Measurements from ENCODE around the gene VOPP1.

DNA sequence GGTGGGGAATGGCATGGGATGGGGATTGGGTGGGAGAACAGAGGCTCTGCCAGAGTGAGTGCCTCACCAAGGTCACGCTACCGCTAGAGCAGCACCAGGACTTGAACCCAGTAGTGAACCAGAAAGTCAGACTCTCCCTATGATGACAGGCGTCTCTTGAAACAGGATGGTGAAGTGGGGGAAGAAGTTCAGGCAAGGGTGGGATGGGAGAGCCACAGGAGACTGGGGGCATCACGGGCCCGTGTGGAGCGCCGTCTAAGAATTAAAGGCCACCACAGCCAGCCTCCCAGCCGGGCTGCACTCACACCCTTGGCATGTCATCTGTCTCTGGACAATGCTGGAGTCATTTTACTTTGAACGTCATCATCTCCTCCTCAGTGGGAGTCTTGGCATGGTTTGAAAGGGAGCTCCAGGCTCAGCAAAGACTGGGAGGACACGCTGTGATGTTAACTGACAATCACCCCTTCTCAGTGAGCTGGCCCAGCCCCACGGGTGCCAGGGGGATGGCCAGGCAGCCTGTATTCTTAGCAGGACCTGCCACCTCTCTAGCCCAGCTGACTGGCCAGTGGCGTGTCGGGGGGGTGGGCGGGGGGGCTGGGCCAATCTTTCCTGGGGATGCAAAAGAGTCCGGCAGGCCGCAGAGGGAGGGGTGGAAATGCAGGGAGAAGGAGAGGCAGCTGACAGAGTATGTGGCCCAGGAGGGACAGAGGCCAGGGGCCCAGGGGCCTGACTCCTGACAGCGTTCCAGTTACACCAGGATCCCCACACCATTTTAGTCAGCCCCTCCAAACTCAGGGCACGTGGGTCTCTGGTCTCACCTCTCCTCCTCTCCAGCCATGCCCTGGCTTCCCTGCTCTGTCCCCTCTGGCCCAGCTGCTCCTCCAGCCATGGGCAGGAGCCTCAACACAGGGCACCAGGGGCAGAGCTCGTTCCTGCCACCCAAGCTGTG lies 96.2 kb downstream of the VOPP1 start:
- TF ChIP-seq, protein P1, sequence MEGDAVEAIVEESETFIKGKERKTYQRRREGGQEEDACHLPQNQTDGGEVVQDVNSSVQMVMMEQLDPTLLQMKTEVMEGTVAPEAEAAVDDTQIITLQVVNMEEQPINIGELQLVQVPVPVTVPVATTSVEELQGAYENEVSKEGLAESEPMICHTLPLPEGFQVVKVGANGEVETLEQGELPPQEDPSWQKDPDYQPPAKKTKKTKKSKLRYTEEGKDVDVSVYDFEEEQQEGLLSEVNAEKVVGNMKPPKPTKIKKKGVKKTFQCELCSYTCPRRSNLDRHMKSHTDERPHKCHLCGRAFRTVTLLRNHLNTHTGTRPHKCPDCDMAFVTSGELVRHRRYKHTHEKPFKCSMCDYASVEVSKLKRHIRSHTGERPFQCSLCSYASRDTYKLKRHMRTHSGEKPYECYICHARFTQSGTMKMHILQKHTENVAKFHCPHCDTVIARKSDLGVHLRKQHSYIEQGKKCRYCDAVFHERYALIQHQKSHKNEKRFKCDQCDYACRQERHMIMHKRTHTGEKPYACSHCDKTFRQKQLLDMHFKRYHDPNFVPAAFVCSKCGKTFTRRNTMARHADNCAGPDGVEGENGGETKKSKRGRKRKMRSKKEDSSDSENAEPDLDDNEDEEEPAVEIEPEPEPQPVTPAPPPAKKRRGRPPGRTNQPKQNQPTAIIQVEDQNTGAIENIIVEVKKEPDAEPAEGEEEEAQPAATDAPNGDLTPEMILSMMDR (IDR thresholded peaks at IDR 0.05; ENCODE audit: low read length), result no peak
- TF ChIP-seq EZH2 (optimal IDR thresholded peaks at IDR 0.05; ENCODE audit: low read depth, low read length) (no peak), EZH2phosphoT487 (IDR thresholded peaks at IDR 0.05; ENCODE audit: low read length) (no peak)
